CD4-positive, alpha-beta T cell (primary cell): ENCODE results near the gene KCTD16. TPM values are rescaled to one million over a fixed set of nuclear protein-coding genes. Genes with fewer than 3 reads are reported as not detected.

Source experiments
- ATAC-seq: fragments of 200-7000 bp; cut with Tn5 transposase; one replicate; pipeline ENCODE4 v1.10.0; 2022; ENCODE audit warnings: mild to moderate bottlenecking; ENCODE audit not compliant: poor library complexity
- CTCF ChIA-PET: fragments of 350-600 bp; sonication (Branson Sonifier 250); formaldehyde crosslinking; loops from one replicate; lab custom pipeline; 2021; ENCODE audit warnings: antibody characterized with exemption, inconsistent platforms; lab: Charles Lee
- POLR2A ChIA-PET: fragments of 350-600 bp; sonication (Branson Sonifier 250); formaldehyde crosslinking; loops from one replicate; lab custom pipeline; 2021; ENCODE audit warnings: antibody characterized with exemption, inconsistent platforms; lab: Charles Lee
- DNase-seq, 14 experiments: peaks; one replicate each; pipeline ENCODE4 v3.0.0-alpha.2; 2013 to 2020; ENCODE audit warnings: mixed read lengths in 2 of 14
- H3K27ac ChIP-seq, 2 donors: one replicate each; pipeline versions ENCODE4 v1.5.1 to v1.7.0; 2013; ENCODE audit warnings: low read length in 2 of 2, low read depth in 1 of 2, mild to moderate bottlenecking in 1 of 2
- H3K27me3 ChIP-seq, 2 experiments: 1 replicate in 1 of 2; 2 replicates in 1 of 2; pipeline versions ENCODE4 v1.6.1 to v1.7.0; 2013; ENCODE audit warnings: low read length in 2 of 2, control low read depth in 1 of 2, mild to moderate bottlenecking in 1 of 2, moderate library complexity in 1 of 2; ENCODE audit not compliant: insufficient read depth in 2 of 2, control insufficient read depth in 1 of 2
- H3K36me3 ChIP-seq: one replicate; pipeline ENCODE4 v1.6.1; 2013; ENCODE audit warnings: low read length, control low read depth; ENCODE audit not compliant: insufficient read depth
- H3K4me1 ChIP-seq: one replicate; pipeline ENCODE4 v1.6.1; 2013; ENCODE audit warnings: low read length, control low read depth; ENCODE audit not compliant: insufficient read depth
- H3K4me3 ChIP-seq: one replicate; pipeline ENCODE4 v1.5.1; 2013; ENCODE audit warnings: mild to moderate bottlenecking, low read length, moderate library complexity
- H3K9me3 ChIP-seq, 2 experiments: 1 replicate in 1 of 2; 2 replicates in 1 of 2; pipeline versions ENCODE4 v1.6.1 to v1.7.0; 2013; ENCODE audit warnings: low read length in 2 of 2, mild to moderate bottlenecking in 2 of 2, control low read depth in 1 of 2, moderate library complexity in 1 of 2; ENCODE audit not compliant: control insufficient read depth in 1 of 2, insufficient read depth in 1 of 2
- H3K27ac Mint-ChIP-seq: one replicate; pipeline ENCODE4 v1.8.0; 2020; ENCODE audit warnings: mixed read lengths
- H3K27me3 Mint-ChIP-seq: one replicate; pipeline ENCODE4 v1.8.0; 2021; ENCODE audit warnings: mixed read lengths
- H3K36me3 Mint-ChIP-seq: one replicate; pipeline ENCODE4 v1.8.0; 2021; ENCODE audit warnings: low read depth, mixed read lengths
- H3K4me1 Mint-ChIP-seq: one replicate; pipeline ENCODE4 v1.8.0; 2021; ENCODE audit warnings: low read depth, mixed read lengths
- H3K4me3 Mint-ChIP-seq: one replicate; pipeline ENCODE4 v1.8.0; 2020; ENCODE audit warnings: mild to moderate bottlenecking, mixed read lengths
- H3K9me3 Mint-ChIP-seq: one replicate; pipeline ENCODE4 v1.8.0; 2020; ENCODE audit warnings: mixed read lengths
- intact Hi-C, 2 experiments: fragments of 100-400 bp; cut with DNase I in 1 of 2; cut with micrococcal nuclease in 1 of 2; formaldehyde crosslinking; loops; one replicate each; pipeline versions ENCODE4 v1.15.1 to v1.9.0; 2023 to 2025; cut with DNase I, micrococcal nuclease
- total RNA-seq, 174 experiments: library from RNA in 2 of 174; stranded (reverse) in 2 of 174; gene quantifications; one replicate each; pipeline ENCODE4 v1.2.3 and lab custom pipeline; 2021 to 2026
- TF ChIP-seq, protein P1 (sequence below): fragments of 200-600 bp; IDR thresholded peaks from one replicate; pipeline ENCODE4 v1.8.0; 2022; ENCODE audit warnings: antibody characterized with exemption, mild to moderate bottlenecking

Gene KCTD16
- total RNA-seq, 2 experiments from 2014 or later, result not detected

DNA sequence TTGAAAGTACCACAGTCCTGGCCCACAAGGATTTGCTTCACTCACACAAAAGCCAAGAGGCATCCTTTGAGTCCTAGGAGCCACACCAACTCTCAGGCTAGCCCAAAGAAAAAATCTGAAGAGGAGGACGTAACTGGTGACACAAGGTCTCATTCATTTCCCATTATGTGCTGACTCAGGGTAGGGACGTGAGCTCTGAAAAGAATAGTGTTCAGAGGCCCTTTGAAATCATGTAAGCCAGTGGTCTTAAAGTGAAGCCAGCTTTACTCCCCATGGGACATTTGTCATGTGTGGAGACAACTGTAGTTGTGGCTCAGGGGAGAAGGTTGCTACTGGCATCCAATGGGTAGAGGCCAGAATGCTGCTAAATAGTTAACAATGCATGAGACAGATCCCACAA lies 332.4 kb downstream of the KCTD16 start:
- no peaks in the 10 kb centered on the region for H3K27me3 Mint-ChIP-seq
- TF ChIP-seq, protein P1, sequence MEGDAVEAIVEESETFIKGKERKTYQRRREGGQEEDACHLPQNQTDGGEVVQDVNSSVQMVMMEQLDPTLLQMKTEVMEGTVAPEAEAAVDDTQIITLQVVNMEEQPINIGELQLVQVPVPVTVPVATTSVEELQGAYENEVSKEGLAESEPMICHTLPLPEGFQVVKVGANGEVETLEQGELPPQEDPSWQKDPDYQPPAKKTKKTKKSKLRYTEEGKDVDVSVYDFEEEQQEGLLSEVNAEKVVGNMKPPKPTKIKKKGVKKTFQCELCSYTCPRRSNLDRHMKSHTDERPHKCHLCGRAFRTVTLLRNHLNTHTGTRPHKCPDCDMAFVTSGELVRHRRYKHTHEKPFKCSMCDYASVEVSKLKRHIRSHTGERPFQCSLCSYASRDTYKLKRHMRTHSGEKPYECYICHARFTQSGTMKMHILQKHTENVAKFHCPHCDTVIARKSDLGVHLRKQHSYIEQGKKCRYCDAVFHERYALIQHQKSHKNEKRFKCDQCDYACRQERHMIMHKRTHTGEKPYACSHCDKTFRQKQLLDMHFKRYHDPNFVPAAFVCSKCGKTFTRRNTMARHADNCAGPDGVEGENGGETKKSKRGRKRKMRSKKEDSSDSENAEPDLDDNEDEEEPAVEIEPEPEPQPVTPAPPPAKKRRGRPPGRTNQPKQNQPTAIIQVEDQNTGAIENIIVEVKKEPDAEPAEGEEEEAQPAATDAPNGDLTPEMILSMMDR, result no peak
- ChIA-PET POLR2A (no interaction called here), CTCF (no interaction called here)
- Histone ChIP-seq H3K36me3 (no peaks in the 10 kb centered on the region), H3K4me1 (no peaks in the 10 kb centered on the region), H3K9me3 (peaks cover 0 to 4% of the 10 kb centered on the region in 2 experiments), H3K4me3 (no peak overlapping the region), H3K27me3 (no peaks in the 10 kb centered on the region), H3K27ac (no peak overlapping the region)
- H3K4me1 Mint-ChIP-seq, result no peaks in the 10 kb centered on the region
- intact Hi-C loops, result no loop called here
- DNase-seq, result no peak
- no peak overlapping the region for H3K27ac Mint-ChIP-seq
- H3K9me3 Mint-ChIP-seq, result peaks cover 10% of the 10 kb centered on the region
- no peaks in the 10 kb centered on the region for H3K36me3 Mint-ChIP-seq
- ATAC-seq, result no peak
- no peak overlapping the region for H3K4me3 Mint-ChIP-seq

DNA sequence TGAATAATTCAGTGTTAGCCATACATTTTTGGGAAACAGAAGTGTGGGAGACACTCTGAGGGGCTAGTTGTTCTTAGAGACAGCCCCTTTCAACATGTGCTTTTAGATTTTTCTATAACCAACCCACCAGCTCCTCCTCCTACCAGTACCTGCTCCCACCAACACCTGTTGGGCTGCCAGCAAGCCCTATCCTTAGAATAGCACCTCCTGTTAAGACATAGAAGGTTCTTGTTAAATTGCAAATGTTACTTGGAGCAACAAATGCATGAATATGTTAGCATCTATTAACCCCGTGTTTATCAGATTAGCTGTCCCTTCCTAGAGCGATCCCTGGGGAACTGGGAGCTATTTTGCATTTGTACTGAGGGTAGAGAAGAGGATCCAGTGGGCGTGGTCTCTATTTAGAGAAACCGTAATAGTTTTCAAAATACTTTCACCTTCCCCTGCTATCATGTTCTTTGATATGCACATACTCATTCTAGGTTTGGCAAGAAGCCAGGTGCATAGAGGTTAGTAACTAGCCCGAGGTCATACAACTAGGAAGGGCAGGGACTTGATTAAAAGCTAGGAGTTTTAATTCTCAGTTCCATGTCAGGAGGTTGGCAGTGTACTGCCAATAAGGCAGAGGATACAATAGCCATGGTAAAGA lies 334.4 kb downstream of the KCTD16 start:
- Histone ChIP-seq H3K4me1 (no peaks in the 10 kb centered on the region), H3K27ac (no peak overlapping the region), H3K36me3 (no peaks in the 10 kb centered on the region), H3K9me3 (peaks cover 0 to 4% of the 10 kb centered on the region in 2 experiments), H3K27me3 (no peaks in the 10 kb centered on the region), H3K4me3 (no peak overlapping the region)
- Mint-ChIP-seq H3K36me3 (no peaks in the 10 kb centered on the region), H3K9me3 (peaks cover 12% of the 10 kb centered on the region), H3K4me3 (no peak overlapping the region), H3K27ac (no peak overlapping the region), H3K27me3 (no peaks in the 10 kb centered on the region), H3K4me1 (no peaks in the 10 kb centered on the region)
- ChIA-PET POLR2A (no interaction called here), CTCF (no interaction called here)
- TF ChIP-seq, protein P1, result no peak
- ATAC-seq (no peak), DNase-seq (no peak)
- intact Hi-C loops, result no loop called here

DNA sequence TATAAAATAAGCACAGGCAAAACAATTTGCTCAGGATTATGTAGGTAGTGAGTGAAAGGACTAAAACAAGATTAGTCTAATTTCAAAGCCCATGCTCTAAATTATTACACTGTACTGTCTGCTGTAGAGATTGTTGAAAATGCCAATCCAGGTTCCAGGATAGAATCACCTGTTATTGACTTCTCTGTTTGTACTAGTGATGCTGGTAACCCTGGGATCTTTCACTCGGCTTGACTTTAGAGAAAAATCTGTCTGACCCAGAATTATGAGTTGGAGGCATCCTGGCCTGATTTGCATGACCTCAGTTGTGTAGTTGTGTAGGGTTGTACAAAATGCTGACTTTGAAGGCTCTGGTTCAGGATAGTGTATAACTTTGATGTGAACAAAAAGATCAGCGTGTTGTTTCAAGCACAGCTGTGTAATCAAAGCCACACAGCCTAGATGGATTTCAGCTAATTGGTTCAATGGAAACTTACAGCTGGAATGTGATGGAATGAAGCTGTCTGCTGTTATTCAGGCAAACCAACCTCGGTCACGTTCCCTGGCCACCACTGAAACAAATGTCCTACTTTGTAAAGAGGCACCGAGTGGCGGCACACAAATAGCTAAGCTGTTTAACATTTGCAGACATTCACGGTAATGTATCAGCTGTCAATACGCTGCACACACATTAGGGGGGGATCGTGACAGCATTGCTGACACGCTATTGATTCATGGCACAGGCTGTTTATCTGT lies 340.3 kb downstream of the KCTD16 start:
- Mint-ChIP-seq H3K4me3 (no peak overlapping the region), H3K27me3 (no peaks in the 10 kb centered on the region), H3K27ac (no peak overlapping the region), H3K4me1 (no peaks in the 10 kb centered on the region), H3K36me3 (no peaks in the 10 kb centered on the region), H3K9me3 (peaks cover 13% of the 10 kb centered on the region)
- no peak for DNase-seq
- no peak overlapping the region for H3K27ac ChIP-seq
- no peaks in the 10 kb centered on the region for H3K27me3 ChIP-seq
- no peak for ATAC-seq
- intact Hi-C loops, result no loop called here
- H3K36me3 ChIP-seq, result no peaks in the 10 kb centered on the region
- ChIA-PET CTCF (no interaction called here), POLR2A (no interaction called here)
- no peak overlapping the region for H3K4me3 ChIP-seq
- H3K9me3 ChIP-seq, result no peaks in the 10 kb centered on the region
- no peaks in the 10 kb centered on the region for H3K4me1 ChIP-seq
- TF ChIP-seq, protein P1, result no peak
